NT2/D1 (cell line): Measurements from ENCODE around the gene CNKSR3.

ENCODE experiments used
- DNase-seq: peaks from one replicate; pipeline ENCODE4 v3.0.0-alpha.2; 2011; ENCODE audit warnings: low read depth, low spot score
- H3K27me3 ChIP-seq: 2 replicates; pipeline ENCODE4 v1.6.0; 2011; ENCODE audit warnings: mild to moderate bottlenecking; ENCODE audit not compliant: insufficient read length, insufficient read depth
- H3K36me3 ChIP-seq: 2 replicates; pipeline ENCODE4 v1.6.1; 2011; ENCODE audit warnings: mild to moderate bottlenecking, low read length, mixed read lengths; ENCODE audit not compliant: insufficient read depth, insufficient read length
- H3K4me1 ChIP-seq: 2 replicates; pipeline ENCODE4 v1.5.1; 2011; ENCODE audit not compliant: insufficient read depth, insufficient read length
- H3K4me3 ChIP-seq: 2 replicates; pipeline ENCODE4 v1.5.1; 2011; ENCODE audit warnings: low read depth; ENCODE audit not compliant: insufficient read length
- H3K9ac ChIP-seq: 2 replicates; pipeline ENCODE4 v1.6.0; 2011; ENCODE audit warnings: low read depth; ENCODE audit not compliant: insufficient read length
- H3K9me3 ChIP-seq: 2 replicates; pipeline ENCODE4 v1.5.1; 2011; ENCODE audit warnings: mild to moderate bottlenecking, low read length; ENCODE audit not compliant: insufficient read depth
- SUZ12 ChIP-seq: IDR thresholded peaks from 2 replicates; pipeline ENCODE4 v1.6.1; 2011; ENCODE audit not compliant: insufficient read length, insufficient read depth; ENCODE audit errors: extremely low read depth
- YY1 ChIP-seq: IDR thresholded peaks from 2 replicates; pipeline ENCODE4 v1.6.1; 2011; ENCODE audit not compliant: insufficient read length, insufficient read depth
- ZNF274 ChIP-seq: IDR thresholded peaks from 2 replicates; pipeline ENCODE4 v1.6.1; 2011; ENCODE audit warnings: mild to moderate bottlenecking, low read depth, low read length

The CNKSR3 gene

GRCh38 chr6:154356113-154356512 is 154.4 kb downstream of the CNKSR3 start:
- Histone ChIP-seq H3K9ac (no peak overlapping the region), H3K36me3 (no peaks in the 10 kb centered on the region), H3K4me1 (no peaks in the 10 kb centered on the region), H3K4me3 (no peak overlapping the region), H3K27me3 (no peaks in the 10 kb centered on the region), H3K9me3 (no peaks in the 10 kb centered on the region)
- DNase-seq: no peak
- TF ChIP-seq ZNF274: no peak
- TF ChIP-seq SUZ12: no peak
- TF ChIP-seq YY1: no peak

GRCh38 chr6:154354265-154354777 is 156.2 kb downstream of the CNKSR3 start:
- H3K9me3 ChIP-seq: no peaks in the 10 kb centered on the region
- H3K9ac ChIP-seq: no peak overlapping the region
- no peaks in the 10 kb centered on the region for H3K27me3 ChIP-seq
- TF ChIP-seq YY1 (no peak), SUZ12 (no peak), ZNF274 (no peak)
- no peaks in the 10 kb centered on the region for H3K36me3 ChIP-seq
- DNase-seq: no peak
- no peak overlapping the region for H3K4me3 ChIP-seq
- no peaks in the 10 kb centered on the region for H3K4me1 ChIP-seq

GRCh38 chr6:154353626-154354025 is 156.9 kb downstream of the CNKSR3 start:
- H3K4me1 ChIP-seq: no peaks in the 10 kb centered on the region
- no peak overlapping the region for H3K9ac ChIP-seq
- H3K27me3 ChIP-seq: no peaks in the 10 kb centered on the region
- no peaks in the 10 kb centered on the region for H3K9me3 ChIP-seq
- TF ChIP-seq ZNF274 (no peak), SUZ12 (no peak), YY1 (no peak)
- H3K36me3 ChIP-seq: no peaks in the 10 kb centered on the region
- no peak overlapping the region for H3K4me3 ChIP-seq
- no peak for DNase-seq

GRCh38 chr6:154352898-154353585 is 157.4 kb downstream of the CNKSR3 start:
- DNase-seq: no peak
- TF ChIP-seq ZNF274: no peak
- no peak for TF ChIP-seq YY1
- TF ChIP-seq SUZ12: no peak
- H3K9me3 ChIP-seq: no peaks in the 10 kb centered on the region
- no peak overlapping the region for H3K4me3 ChIP-seq
- no peaks in the 10 kb centered on the region for H3K36me3 ChIP-seq
- no peaks in the 10 kb centered on the region for H3K4me1 ChIP-seq
- no peaks in the 10 kb centered on the region for H3K27me3 ChIP-seq
- no peak overlapping the region for H3K9ac ChIP-seq

- no peak overlapping the region for H3K4me3 ChIP-seq
Measured at GRCh38 chr6:154350293-154350692, 160.2 kb downstream of the CNKSR3 start.

GRCh38 chr6:154347981-154348380 is 162.5 kb downstream of the CNKSR3 start:
- peaks cover 2% of the 10 kb centered on the region for H3K4me1 ChIP-seq
- TF ChIP-seq SUZ12 (no peak), YY1 (no peak), ZNF274 (no peak)
- DNase-seq: no peak
- H3K4me3 ChIP-seq: no peak overlapping the region
- H3K9me3 ChIP-seq: no peaks in the 10 kb centered on the region; the same call in 1 of the 2 replicates
- H3K9ac ChIP-seq: no peak overlapping the region
- H3K36me3 ChIP-seq: no peaks in the 10 kb centered on the region
- no peaks in the 10 kb centered on the region for H3K27me3 ChIP-seq

More at GRCh38 chr6:154350293-154350692, 160.2 kb downstream of the CNKSR3 start:
- Histone ChIP-seq H3K27me3 (no peaks in the 10 kb centered on the region), H3K9ac (no peak overlapping the region), H3K4me1 (no peaks in the 10 kb centered on the region), H3K9me3 (no peaks in the 10 kb centered on the region; the same call in 1 of the 2 replicates), H3K36me3 (no peaks in the 10 kb centered on the region)
- TF ChIP-seq ZNF274 (no peak), SUZ12 (no peak), YY1 (no peak)
- no peak for DNase-seq

GRCh38 chr6:154345811-154346210 is 164.7 kb downstream of the CNKSR3 start:
- no peak for DNase-seq
- no peaks in the 10 kb centered on the region; the same call in 1 of the 2 replicates for H3K9me3 ChIP-seq
- H3K27me3 ChIP-seq: no peaks in the 10 kb centered on the region
- H3K9ac ChIP-seq: no peak overlapping the region
- H3K36me3 ChIP-seq: no peaks in the 10 kb centered on the region
- H3K4me1 ChIP-seq: peaks cover 2% of the 10 kb centered on the region
- no peak overlapping the region for H3K4me3 ChIP-seq
- TF ChIP-seq YY1 (no peak), ZNF274 (no peak), SUZ12 (no peak)
